Amniotic epithelial cell (primary cell): ENCODE results near the gene SMYD3.
A peak's percentile ranks its signal among the peaks of the same experiment; 100 is the strongest.
"Not testable (repeated sequence)": the region's sequence is repeated elsewhere in the genome, so short reads cannot be mapped to it uniquely, and the experiment has no call there.

Experiments
- DNase-seq: peaks from one replicate; pipeline ENCODE4 v3.0.0-alpha.2; 2010; ENCODE audit warnings: low read depth

The SMYD3 gene

GRCh38 chr1:245832771-245833527, 674.1 kb downstream of the SMYD3 start:
- no peak for DNase-seq

GRCh38 chr1:245831518-245831917, 675.6 kb downstream of the SMYD3 start:
- no peak for DNase-seq

DNA sequence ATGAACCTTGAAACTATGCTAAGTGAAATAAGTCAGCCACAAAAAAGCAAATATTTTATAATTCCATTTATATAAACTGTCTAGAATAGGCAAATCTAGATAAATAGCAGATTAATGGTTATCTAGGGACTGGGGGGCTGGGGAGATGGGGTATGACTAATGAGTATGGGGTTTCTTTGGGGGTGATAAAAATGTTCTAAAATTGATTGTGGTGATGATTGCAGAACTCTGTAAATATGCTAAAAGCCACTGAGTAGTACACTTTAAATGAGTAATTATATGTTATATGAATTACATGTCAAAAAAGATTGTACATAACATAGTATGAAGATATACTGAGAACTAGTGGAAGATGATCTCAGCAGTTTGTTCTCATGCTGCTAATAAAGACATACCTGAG, 677.3 kb downstream of the SMYD3 start:
- DNase-seq, result peak; percentile 41

- no peak for DNase-seq
These were observed 677.9 kb downstream of the SMYD3 start for GRCh38 chr1:245829194-245829593.

DNA sequence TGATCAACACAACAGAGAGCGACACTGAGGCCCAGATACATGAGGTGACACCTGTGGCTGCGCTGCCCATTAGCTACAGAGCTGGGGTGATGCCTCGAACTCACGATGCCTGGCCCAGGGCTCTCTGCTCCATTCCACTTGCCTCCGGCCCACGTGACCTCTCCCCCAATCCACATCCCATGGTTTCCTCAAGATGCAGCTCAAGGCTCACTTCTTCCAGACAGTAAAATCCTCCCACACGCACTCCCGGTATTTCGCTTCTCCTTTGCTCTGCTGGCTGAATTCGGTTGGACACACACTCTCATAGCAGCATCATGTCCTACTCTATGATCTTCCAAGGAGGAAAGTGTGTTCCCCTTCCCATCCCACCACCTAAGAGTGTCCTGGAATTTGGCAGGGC, 679.8 kb downstream of the SMYD3 start:
- DNase-seq, result peak; percentile 22

GRCh38 chr1:245825128-245825901, 681.8 kb downstream of the SMYD3 start:
- DNase-seq, result peak; percentile 64

GRCh38 chr1:245823408-245824147, 683.5 kb downstream of the SMYD3 start:
- peak; percentile 46 for DNase-seq

GRCh38 chr1:245822996-245823395, 684.1 kb downstream of the SMYD3 start:
- peak; percentile 94 for DNase-seq

DNA sequence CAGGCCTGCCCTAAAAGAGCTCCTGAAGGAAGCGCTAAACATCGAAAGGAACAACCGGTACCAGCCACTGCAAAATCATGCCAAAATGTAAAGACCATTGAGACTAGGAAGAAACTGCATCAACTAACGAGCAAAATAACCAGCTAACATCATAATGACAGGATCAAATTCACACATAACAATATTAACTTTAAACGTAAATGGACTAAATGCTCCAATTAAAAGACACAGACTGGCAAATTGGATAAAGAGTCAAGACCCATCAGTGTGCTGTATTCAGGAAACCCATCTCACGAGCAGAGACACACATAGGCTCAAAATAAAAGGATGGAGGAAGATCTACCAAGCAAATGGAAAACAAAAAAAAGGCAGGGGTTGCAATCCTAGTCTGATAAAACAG, 688.7 kb downstream of the SMYD3 start:
- not testable (repeated sequence) for DNase-seq

DNA sequence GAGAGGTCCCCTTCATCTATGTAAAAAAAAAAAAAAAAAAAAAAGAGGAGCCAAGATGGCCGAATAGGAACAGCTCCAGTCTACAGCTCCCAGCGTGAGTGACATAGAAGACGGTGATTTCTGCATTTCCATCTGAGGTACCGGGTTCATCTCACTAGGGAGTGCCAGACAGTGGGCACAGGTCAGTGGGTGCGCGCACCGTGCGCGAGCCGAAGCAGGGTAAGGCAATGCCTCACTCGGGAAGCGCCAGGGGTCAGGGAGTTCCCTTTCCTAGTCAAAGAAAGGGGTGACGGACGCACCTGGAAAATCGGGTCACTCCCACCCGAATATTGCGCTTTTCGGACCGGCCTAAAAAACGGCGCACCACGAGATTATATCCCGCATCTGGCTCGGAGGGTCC, 690.6 kb downstream of the SMYD3 start:
- not testable (repeated sequence) for DNase-seq

GRCh38 chr1:245814651-245815050, 692.4 kb downstream of the SMYD3 start:
- DNase-seq, result no peak

GRCh38 chr1:245812278-245812677, 694.8 kb downstream of the SMYD3 start:
- DNase-seq, result no peak

DNA sequence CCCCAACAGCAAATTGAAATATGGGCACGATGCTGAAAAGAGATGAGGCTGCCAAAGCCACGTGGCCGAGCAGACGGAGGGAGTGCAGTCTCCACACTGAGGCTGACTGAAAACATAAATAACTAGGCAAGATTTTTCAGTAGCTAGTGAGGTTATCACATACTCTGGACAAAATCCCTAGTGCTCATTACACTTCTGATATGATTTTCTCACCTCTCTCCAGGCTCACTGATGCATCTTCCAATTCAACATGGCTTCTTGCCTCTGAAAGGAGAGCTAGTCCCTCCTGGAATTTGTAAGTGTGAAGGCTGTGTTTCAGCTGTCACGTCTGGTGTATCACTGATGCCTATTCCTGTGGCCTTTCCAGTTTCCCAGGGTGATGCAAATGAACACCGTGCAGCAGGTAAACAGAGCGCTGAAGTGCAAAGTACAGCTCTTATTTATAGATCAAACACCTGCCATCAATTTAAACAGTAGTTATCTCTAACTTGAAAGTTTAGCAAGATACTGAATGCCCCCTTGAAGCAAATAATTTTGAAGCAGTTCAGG, 696.2 kb downstream of the SMYD3 start:
- DNase-seq, result peak; percentile 15

DNA sequence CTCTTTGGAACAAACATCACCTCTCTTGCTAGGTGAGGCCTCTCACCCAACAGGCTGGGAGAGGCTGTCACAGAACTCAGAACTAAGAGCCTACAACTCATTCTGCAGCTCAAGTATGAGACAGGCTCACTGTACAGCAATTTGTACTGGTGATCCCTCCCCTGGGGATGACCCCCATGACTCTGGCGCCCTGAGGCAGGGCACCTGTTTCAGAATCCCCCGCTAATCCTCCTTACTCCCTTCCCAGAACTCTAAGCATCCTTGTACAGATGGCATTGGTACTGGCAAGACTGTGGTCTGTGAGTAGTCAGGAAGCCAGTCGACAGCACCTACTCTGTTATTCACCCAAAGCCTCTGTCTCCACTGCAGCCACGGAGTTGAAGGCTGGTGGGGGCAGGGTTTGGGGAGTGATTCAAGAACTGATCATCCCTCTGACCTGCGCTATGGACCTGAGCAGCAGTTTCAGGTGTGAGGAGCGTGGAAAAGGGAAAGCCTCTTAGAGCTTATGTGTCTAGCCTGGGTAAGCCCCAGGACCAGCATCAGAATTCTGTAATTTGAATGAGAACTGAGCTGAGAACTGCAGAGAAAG, 696.8 kb downstream of the SMYD3 start:
- peak; percentile 45 for DNase-seq

DNA sequence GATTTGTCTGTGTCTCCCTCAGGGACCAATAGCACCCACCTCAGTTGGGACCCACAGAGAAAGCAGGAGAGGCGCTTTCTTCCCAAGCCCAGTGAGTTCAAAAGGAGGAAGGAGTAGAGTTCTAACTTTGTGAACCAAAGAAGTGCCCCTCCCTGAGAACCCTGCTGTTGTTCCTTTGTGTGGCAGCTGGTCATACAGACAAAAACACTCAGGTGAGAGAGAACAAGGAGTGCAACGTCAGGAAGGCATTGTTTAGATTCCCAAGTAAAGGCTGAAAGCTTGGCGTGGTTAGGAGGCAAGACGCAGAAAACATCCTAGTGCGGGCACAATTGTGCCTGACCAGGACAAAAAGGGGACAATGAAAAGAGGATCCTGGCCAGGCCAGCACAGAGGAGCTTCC, 697.7 kb downstream of the SMYD3 start:
- no peak for DNase-seq

DNA sequence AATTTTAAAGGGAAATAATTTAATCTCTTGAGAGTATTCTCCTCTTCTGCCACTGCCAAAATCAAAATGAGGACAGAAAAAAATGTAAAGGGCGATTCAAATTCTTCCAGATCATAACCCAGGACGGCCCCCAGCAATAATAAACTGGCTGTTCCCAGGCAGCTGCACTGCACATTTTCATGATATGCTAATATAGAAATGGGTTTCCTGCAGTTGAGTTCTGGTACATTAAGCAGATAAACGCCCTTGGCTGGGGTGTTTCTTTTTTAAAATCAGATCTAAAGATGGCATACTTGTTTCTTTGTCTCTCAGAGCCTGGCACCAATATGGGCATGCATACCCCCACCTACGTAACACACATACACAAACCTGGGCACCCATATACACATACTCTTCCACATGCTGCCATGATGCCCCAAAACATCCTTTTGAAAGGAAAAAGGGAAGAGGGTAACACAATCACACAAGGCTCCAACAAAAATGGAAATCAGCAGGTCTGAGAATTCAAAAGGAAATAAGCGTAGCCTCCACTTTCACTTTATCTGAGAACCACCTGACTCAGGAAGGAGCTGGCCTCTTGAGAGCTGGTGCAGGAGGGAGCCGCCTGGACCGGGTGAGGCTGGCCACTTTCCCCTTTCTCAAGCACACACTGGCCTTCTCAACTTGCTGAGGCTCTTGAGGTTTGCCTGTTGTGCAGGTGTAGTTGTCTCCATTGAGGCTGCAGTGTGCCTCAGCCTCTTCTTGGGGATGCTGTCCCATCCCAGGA, 698.9 kb downstream of the SMYD3 start:
- DNase-seq, result no peak

GRCh38 chr1:245807306-245807705, 699.8 kb downstream of the SMYD3 start:
- DNase-seq, result no peak

DNA sequence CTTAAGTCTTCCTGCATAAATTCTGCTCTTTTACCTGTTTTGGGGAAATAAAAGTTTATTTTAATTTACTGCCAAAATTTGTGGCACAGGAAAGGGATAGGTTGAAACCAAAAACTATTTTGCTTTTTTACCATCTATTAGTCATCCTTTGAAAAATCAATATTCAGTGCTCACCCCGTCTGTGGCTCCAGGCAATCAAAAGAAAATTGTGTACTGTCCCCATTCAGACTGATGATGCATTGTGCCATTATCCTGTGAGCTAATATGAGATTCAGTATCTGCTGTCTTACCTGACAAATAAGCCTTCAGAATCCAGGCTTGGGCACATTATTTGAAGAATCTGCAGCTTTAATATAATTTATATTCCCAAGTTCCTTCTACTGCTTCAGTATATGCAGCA, 701.5 kb downstream of the SMYD3 start:
- no peak for DNase-seq

GRCh38 chr1:245804696-245805095, 702.4 kb downstream of the SMYD3 start:
- peak; percentile 83 for DNase-seq

DNA sequence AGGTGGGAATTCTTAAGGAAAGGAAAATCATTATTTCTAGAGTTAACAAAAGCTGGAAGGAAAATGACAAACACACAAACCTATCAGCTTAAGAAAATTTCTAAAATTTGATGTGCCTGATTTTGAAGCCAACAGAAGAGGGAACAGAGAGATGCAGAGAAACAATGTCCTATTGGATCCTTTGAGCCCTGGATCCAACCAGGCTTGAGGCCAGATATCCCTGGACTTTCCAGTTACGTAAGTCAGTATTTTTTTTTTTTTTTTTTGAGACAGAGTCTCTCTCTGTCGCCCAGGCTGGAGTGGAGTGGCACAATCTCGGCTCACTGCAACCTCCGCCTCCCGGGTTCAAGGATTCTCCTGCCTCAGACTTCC, 703.4 kb downstream of the SMYD3 start:
- DNase-seq, result no peak

DNA sequence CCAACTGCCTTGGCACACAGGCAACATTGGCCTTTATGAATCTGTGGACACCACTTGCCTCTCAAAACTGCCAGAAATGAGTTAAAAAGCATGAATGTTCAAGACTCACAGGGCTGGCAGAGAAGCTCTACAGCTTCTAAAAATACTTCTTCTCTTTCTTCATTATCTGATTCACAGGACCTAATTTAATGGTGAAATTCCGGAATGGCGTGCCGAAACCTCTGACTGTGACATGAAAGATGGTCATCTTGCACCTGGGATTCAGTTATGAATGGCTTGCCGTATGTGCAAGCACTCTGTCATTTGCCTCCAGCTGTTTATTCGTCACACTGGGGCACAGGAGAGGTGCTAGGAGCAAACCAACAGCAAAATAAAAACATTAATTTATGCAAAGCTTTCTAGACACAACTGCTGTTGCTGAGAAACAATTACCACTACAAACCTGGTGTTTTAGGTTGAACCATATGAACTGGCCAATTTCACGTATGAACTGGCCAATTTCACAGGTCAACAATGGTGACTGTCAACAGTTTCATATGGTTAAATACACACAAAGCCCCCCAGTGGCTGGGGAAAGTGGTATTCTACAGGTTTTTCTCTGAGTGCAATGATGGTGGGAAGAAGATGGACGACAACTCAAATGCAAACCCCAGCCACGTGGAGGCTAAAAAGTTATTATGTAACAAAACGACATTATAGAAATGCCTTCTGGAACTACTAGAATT, 704.0 kb downstream of the SMYD3 start:
- DNase-seq, result peak; percentile 30
